PC-3 (cell line): ENCODE measurements around the gene NECTIN3. TPM values are rescaled to one million over a fixed set of nuclear protein-coding genes. Genes with fewer than 3 reads are reported as not detected.

Experiments used
- ATAC-seq: fragments of 200-7000 bp; cut with Tn5 transposase; 2 replicates; pipeline ENCODE4 v1.9.1; 2020; ENCODE audit warnings: mild to moderate bottlenecking, moderate library complexity
- BruUV-seq: library from RNA; stranded (reverse); fragments of 400-500 nt; replicated peaks from 2 replicates; lab custom pipeline; 2021; lab: Mats Ljungman, UMichigan
- CTCF ChIA-PET: fragments of 300-600 bp; sonication (Branson Sonifier 250); formaldehyde crosslinking; loops from one replicate; lab custom pipeline; 2022; ENCODE audit warnings: antibody characterized with exemption; lab: Charles Lee
- POLR2A ChIA-PET: fragments of 300-600 bp; sonication (Branson Sonifier 250); formaldehyde crosslinking; loops from one replicate; lab custom pipeline; 2022; ENCODE audit warnings: antibody characterized with exemption; ENCODE audit not compliant: unreplicated experiment; lab: Charles Lee
- DNase-seq: peaks from one replicate; pipeline ENCODE4 v3.0.0-alpha.2; 2015
- H2AFZ ChIP-seq: fragments of 300-600 bp; sonication (generic); 2 replicates; pipeline ENCODE4 v1.6.0; 2016; ENCODE audit warnings: antibody characterized with exemption, low read length
- H3F3A ChIP-seq: fragments of 300-600 bp; sonication (generic); one replicate; pipeline ENCODE4 v1.6.0; 2017; ENCODE audit warnings: antibody characterized with exemption, low read length, control low read depth, mild to moderate bottlenecking; ENCODE audit not compliant: unreplicated experiment
- H3K27ac ChIP-seq: fragments of 300-600 bp; sonication (generic); 2 replicates; pipeline ENCODE4 v1.5.1; 2016; ENCODE audit warnings: mild to moderate bottlenecking, low read length
- H3K27me3 ChIP-seq: fragments of 300-600 bp; sonication (generic); 2 replicates; pipeline ENCODE4 v1.6.1; 2016; ENCODE audit warnings: low read length, mixed read lengths
- H3K36me3 ChIP-seq: fragments of 300-600 bp; sonication (generic); 2 replicates; pipeline ENCODE4 v1.6.1; 2016; ENCODE audit warnings: low read depth, mixed run types, low read length, mixed read lengths
- H3K4me1 ChIP-seq: fragments of 300-600 bp; sonication (generic); 2 replicates; pipeline ENCODE4 v1.5.1; 2016; ENCODE audit warnings: low read length; ENCODE audit not compliant: insufficient read depth
- H3K4me2 ChIP-seq: fragments of 300-600 bp; sonication (generic); 2 replicates; pipeline ENCODE4 v1.6.0; 2016; ENCODE audit warnings: low read length
- H3K4me3 ChIP-seq: fragments of 300-600 bp; sonication (generic); 2 replicates; pipeline ENCODE4 v1.5.1; 2016; ENCODE audit warnings: mild to moderate bottlenecking, low read length, mixed read lengths
- H3K79me2 ChIP-seq: fragments of 300-600 bp; sonication (generic); 2 replicates; pipeline ENCODE4 v1.6.1; 2017; ENCODE audit warnings: low read length, mixed read lengths
- H3K9ac ChIP-seq: fragments of 300-600 bp; sonication (generic); 2 replicates; pipeline ENCODE4 v1.6.0; 2016; ENCODE audit warnings: mild to moderate bottlenecking, low read length
- H3K9me2 ChIP-seq: fragments of 300-600 bp; sonication (generic); replicated peaks from 2 replicates; pipeline ENCODE4 v1.6.1; 2016; ENCODE audit warnings: mixed run types, low read length, mixed read lengths
- H3K9me3 ChIP-seq: fragments of 300-600 bp; sonication (generic); 2 replicates; pipeline ENCODE4 v1.6.1; 2016; ENCODE audit warnings: low read length, mixed read lengths
- H4K20me1 ChIP-seq: fragments of 300-600 bp; sonication (generic); 2 replicates; pipeline ENCODE4 v1.6.1; 2016; ENCODE audit warnings: low read length, mixed read lengths
- CTCF ChIP-seq: fragments of 300-600 bp; sonication (generic); conservative IDR thresholded peaks from 2 replicates; pipeline ENCODE4 v1.5.1; 2017; ENCODE audit warnings: antibody characterized with exemption, low read depth, mild to moderate bottlenecking, low read length
- EZH2 ChIP-seq: fragments of 300-600 bp; sonication (generic); IDR thresholded peaks from one replicate; pipeline ENCODE4 v1.6.1; 2017; ENCODE audit warnings: antibody characterized with exemption, mild to moderate bottlenecking, low read length; ENCODE audit not compliant: unreplicated experiment
- EZH2phosphoT487 ChIP-seq: fragments of 300-600 bp; sonication (generic); IDR thresholded peaks from 2 replicates; pipeline ENCODE4 v1.6.1; 2018; ENCODE audit warnings: mild to moderate bottlenecking, antibody characterized with exemption, low read length, borderline replicate concordance
- intact Hi-C: fragments of 100-400 bp; cut with micrococcal nuclease; formaldehyde crosslinking; loops from 2 replicates; pipeline ENCODE4 v1.9.0; 2023
- total RNA-seq: library from RNA; depleted of rRNA; stranded (reverse); fragments of >200 nt; gene quantifications from 2 replicates; pipeline ENCODE4 v1.2.3, GENCODE V29; 2014

Gene NECTIN3
- total RNA-seq, 1 experiment from 2014 or later, result 12.8 TPM

- no TSS peak for BruUV-seq
- intact Hi-C loops, result no loop called here
- H2AFZ ChIP-seq, result no peak overlapping the region
- H3K4me3 ChIP-seq, result no peak overlapping the region
- no peaks in the 10 kb centered on the region for H3K4me1 ChIP-seq
- DNase-seq (no peak), ATAC-seq (no peak)
- no peak overlapping the region for H3K27ac ChIP-seq
- H3K9ac ChIP-seq, result no peak overlapping the region
- H3K79me2 ChIP-seq, result no peaks in the 10 kb centered on the region
- no peaks in the 10 kb centered on the region for H3K27me3 ChIP-seq
- H3K36me3 ChIP-seq, result no peaks in the 10 kb centered on the region
- TF ChIP-seq EZH2, result no peak
- TF ChIP-seq EZH2phosphoT487, result no peak
- TF ChIP-seq CTCF, result no peak
- H3F3A ChIP-seq, result no peaks in the 10 kb centered on the region
- H4K20me1 ChIP-seq, result no peaks in the 10 kb centered on the region
- POLR2A ChIA-PET, result no interaction called here
- H3K9me3 ChIP-seq, result no peaks in the 10 kb centered on the region
- CTCF ChIA-PET, result no interaction called here
- no peaks in the 10 kb centered on the region for H3K9me2 ChIP-seq
- H3K4me2 ChIP-seq, result no peak overlapping the region
These were observed 26.1 kb upstream of the NECTIN3 start for GRCh38 chr3:111045564-111045963.

- no peak overlapping the region for H3K9ac ChIP-seq
- no peaks in the 10 kb centered on the region for H4K20me1 ChIP-seq
- no peak overlapping the region for H3K27ac ChIP-seq
- ChIA-PET CTCF (no interaction called here), POLR2A (no interaction called here)
- no TSS peak for BruUV-seq
- DNase-seq, result no peak
- no peaks in the 10 kb centered on the region for H3K36me3 ChIP-seq
- H3K4me2 ChIP-seq, result no peak overlapping the region
- no peaks in the 10 kb centered on the region for H3F3A ChIP-seq
- H3K27me3 ChIP-seq, result no peaks in the 10 kb centered on the region
- intact Hi-C loops, result no loop called here
- no peak for ATAC-seq
- no peaks in the 10 kb centered on the region for H3K79me2 ChIP-seq
- no peak for TF ChIP-seq CTCF
- no peak overlapping the region for H2AFZ ChIP-seq
- H3K9me2 ChIP-seq, result no peaks in the 10 kb centered on the region
- H3K4me3 ChIP-seq, result no peak overlapping the region
- no peaks in the 10 kb centered on the region for H3K9me3 ChIP-seq
- H3K4me1 ChIP-seq, result no peaks in the 10 kb centered on the region
These were observed 24.6 kb upstream of the NECTIN3 start for GRCh38 chr3:111047042-111047441.

- Histone ChIP-seq H4K20me1 (no peaks in the 10 kb centered on the region), H2AFZ (no peak overlapping the region), H3K27me3 (no peaks in the 10 kb centered on the region), H3K9me3 (no peaks in the 10 kb centered on the region), H3K4me1 (no peaks in the 10 kb centered on the region), H3K4me3 (no peak overlapping the region), H3K27ac (no peak overlapping the region), H3F3A (no peaks in the 10 kb centered on the region), H3K36me3 (no peaks in the 10 kb centered on the region), H3K9ac (no peak overlapping the region), H3K79me2 (no peaks in the 10 kb centered on the region), H3K4me2 (no peak overlapping the region), H3K9me2 (no peaks in the 10 kb centered on the region)
- BruUV-seq, result no TSS peak
- ChIA-PET POLR2A (no interaction called here), CTCF (no interaction called here)
- TF ChIP-seq EZH2phosphoT487, result no peak
- no peak for TF ChIP-seq EZH2
- TF ChIP-seq CTCF, result no peak
- no peak for DNase-seq
- intact Hi-C loops, result no loop called here
- ATAC-seq, result no peak
These were observed 23.7 kb upstream of the NECTIN3 start for GRCh38 chr3:111047812-111048435.
